Esophagus squamous epithelium (tissue), 5 donors: ENCODE measurements around the gene DDX54. TPM values are rescaled to one million over a fixed set of nuclear protein-coding genes. Genes with fewer than 3 reads are reported as not detected.

Experiments used
- DNase-seq: peaks from one replicate; lab custom pipeline; 2025; lab: John Stamatoyannopoulos, UW
- H3K27ac ChIP-seq, 4 donors: fragments of 200-600 bp; sonication (generic); one replicate each; pipeline ENCODE4 v1.5.1; 2016 to 2019; ENCODE audit warnings: mild to moderate bottlenecking in 1 of 4
- H3K27me3 ChIP-seq, 4 donors: fragments of 200-600 bp; sonication (generic); 1 replicate in 3 of 4; 2 replicates in 1 of 4; pipeline versions ENCODE4 v1.5.1 to v1.6.0; 2017 to 2021; ENCODE audit warnings: antibody characterized with exemption in 1 of 4
- H3K36me3 ChIP-seq, 3 donors: fragments of 200-600 bp; sonication (generic); one replicate each; pipeline ENCODE4 v1.5.1; 2016 to 2019
- H3K4me1 ChIP-seq, 3 donors: fragments of 200-600 bp; sonication (generic); one replicate each; pipeline ENCODE4 v1.5.1; 2017 to 2019
- H3K4me3 ChIP-seq, 4 donors: fragments of 200-600 bp; sonication (generic); 1 replicate in 3 of 4; 2 replicates in 1 of 4; pipeline ENCODE4 v1.5.1; 2016 to 2019; ENCODE audit warnings: mild to moderate bottlenecking in 2 of 4, moderate library complexity in 1 of 4
- H3K9me3 ChIP-seq, 3 donors: fragments of 200-600 bp; sonication (generic); one replicate each; pipeline ENCODE4 v1.5.1; 2016 to 2019
- POLR2A ChIP-seq, 4 donors: fragments of 450-650 bp; IDR thresholded peaks; one replicate each; pipeline ENCODE4 v1.6.1; 2017; ENCODE audit warnings: antibody characterized with exemption in 4 of 4, mild to moderate bottlenecking in 4 of 4, moderate library complexity in 3 of 4
- WGBS, 2 donors: methylation state at CpG; one replicate each; pipeline ENCODE4 v1.1.5; 2018; 5-methylcytosine and 5-hydroxymethylcytosine counted together
- intact Hi-C: fragments of 100-400 bp; cut with DNase I; formaldehyde crosslinking; loops from one replicate; pipeline ENCODE4 v1.15.0; 2022
- total RNA-seq, 4 donors: library from RNA; depleted of rRNA; stranded (reverse); fragments of >200 nt; gene quantifications; one replicate each; pipeline ENCODE4 v1.1.0, GENCODE V29; 2016
- TF ChIP-seq, protein P1 (sequence below), 6 experiments: fragments of 450-650 bp in 4 of 6; fragments of 200-600 bp in 2 of 6; sonication (generic) in 2 of 6; IDR thresholded peaks; one replicate each; pipeline ENCODE4 v1.5.1; 2016 to 2019; ENCODE audit warnings: antibody characterized with exemption in 6 of 6, mild to moderate bottlenecking in 4 of 6, moderate library complexity in 4 of 6
- donor health status: DM: yes; HTN: yes; CAD: no.

DDX54 gene, protein sequence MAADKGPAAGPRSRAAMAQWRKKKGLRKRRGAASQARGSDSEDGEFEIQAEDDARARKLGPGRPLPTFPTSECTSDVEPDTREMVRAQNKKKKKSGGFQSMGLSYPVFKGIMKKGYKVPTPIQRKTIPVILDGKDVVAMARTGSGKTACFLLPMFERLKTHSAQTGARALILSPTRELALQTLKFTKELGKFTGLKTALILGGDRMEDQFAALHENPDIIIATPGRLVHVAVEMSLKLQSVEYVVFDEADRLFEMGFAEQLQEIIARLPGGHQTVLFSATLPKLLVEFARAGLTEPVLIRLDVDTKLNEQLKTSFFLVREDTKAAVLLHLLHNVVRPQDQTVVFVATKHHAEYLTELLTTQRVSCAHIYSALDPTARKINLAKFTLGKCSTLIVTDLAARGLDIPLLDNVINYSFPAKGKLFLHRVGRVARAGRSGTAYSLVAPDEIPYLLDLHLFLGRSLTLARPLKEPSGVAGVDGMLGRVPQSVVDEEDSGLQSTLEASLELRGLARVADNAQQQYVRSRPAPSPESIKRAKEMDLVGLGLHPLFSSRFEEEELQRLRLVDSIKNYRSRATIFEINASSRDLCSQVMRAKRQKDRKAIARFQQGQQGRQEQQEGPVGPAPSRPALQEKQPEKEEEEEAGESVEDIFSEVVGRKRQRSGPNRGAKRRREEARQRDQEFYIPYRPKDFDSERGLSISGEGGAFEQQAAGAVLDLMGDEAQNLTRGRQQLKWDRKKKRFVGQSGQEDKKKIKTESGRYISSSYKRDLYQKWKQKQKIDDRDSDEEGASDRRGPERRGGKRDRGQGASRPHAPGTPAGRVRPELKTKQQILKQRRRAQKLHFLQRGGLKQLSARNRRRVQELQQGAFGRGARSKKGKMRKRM
- total RNA-seq = 10 to 100 TPM; 35.3 to 80.5 (median 65.2) TPM

DNA sequence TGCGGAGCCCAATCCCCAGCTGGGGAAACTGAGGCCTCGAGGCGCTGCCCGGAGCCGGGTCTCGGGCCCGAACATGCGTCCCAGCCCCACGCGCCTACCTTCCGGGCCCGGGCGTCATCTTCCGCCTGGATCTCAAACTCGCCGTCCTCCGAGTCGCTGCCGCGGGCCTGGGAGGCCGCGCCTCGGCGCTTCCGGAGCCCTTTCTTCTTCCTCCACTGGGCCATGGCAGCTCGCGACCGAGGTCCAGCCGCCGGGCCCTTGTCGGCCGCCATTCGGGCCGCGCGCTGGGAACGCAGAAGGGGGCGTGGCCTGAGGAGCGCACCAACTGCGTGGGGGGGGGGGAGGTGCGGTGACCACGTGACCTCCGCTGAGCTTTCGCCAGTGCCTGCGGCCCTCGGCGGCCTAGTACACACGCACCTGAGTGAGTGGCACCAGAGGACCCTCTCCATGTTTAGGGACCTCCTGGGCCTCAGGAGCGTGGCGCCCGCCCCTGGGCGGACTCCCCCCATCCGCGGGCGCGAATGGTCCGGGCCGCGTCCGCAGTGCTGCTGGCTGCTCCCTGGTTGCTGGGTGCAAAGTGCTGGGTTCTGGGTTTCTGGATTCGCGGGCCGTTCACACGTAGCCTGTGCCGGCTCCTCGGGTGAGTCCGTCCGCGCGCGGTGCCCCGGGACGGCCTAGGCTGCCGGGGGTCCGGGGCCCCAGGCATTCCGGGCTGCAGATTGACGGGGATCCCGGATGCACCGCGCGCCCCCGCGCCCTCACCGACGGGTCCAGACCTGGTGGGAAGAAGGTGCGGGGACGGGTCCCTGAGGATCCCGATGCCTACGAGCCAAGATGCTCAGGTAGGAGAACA lies at the start of gene DDX54, which contains the start of gene RITA1:
DDX54 (minus strand) TSS at position 299 of the 853 bp plus-strand sequence; CDS start at position 272, 27 bp downstream.
RITA1 (plus strand) TSS at position 542 of the 853 bp plus-strand sequence. CDS start 1,026 bp downstream, outside the sequence.
- H3K36me3 ChIP-seq = peaks cover 4 to 47% (median 6%) of the 10 kb centered on the region in 3 donors
- intact Hi-C loops = no loop called here
- peaks cover 17 to 54% (median 33%) of the 10 kb centered on the region in 3 donors for H3K4me1 ChIP-seq
- TF ChIP-seq POLR2A (IDR thresholded peaks at IDR 0.05) = peak in 3 of 4 donors; percentile 12 to 74 (median 57)
- TF ChIP-seq, protein P1, sequence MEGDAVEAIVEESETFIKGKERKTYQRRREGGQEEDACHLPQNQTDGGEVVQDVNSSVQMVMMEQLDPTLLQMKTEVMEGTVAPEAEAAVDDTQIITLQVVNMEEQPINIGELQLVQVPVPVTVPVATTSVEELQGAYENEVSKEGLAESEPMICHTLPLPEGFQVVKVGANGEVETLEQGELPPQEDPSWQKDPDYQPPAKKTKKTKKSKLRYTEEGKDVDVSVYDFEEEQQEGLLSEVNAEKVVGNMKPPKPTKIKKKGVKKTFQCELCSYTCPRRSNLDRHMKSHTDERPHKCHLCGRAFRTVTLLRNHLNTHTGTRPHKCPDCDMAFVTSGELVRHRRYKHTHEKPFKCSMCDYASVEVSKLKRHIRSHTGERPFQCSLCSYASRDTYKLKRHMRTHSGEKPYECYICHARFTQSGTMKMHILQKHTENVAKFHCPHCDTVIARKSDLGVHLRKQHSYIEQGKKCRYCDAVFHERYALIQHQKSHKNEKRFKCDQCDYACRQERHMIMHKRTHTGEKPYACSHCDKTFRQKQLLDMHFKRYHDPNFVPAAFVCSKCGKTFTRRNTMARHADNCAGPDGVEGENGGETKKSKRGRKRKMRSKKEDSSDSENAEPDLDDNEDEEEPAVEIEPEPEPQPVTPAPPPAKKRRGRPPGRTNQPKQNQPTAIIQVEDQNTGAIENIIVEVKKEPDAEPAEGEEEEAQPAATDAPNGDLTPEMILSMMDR (IDR thresholded peaks at IDR 0.05) = peak in 2 of 6 experiments; percentile 8 to 10
- peak within 1 kb of the TSS; percentile 92 to 96 (median 96) for H3K27ac ChIP-seq
- H3K4me3 ChIP-seq = peak within 1 kb of the TSS; percentile 77 to 98 (median 88)
- H3K9me3 ChIP-seq = no peaks in the 10 kb centered on the region
- peak; percentile 49 for DNase-seq
- 0% methylated on average over 7 to 12 of the region's 89 CpGs for WGBS, 2 donors
- no peaks in the 10 kb centered on the region for H3K27me3 ChIP-seq

DNA sequence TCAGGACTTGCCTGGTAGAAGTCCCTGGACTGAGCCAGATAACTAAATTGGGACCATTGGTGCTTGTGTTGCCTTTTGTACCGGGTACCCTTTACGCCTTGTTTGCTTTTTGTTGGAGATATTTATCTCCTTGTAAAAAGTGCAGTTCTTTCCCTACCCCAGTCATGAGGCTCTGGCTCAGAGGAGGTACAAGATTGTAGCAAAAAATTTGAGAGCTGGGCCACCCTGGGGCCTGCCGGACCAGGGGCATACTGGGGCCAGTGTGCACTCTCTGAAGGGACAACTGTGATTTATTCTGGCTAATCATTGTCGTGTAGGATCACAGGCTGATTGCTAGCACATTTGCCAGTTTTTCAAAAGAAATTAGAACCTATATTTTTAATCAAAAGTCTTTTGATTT lies 49.2 kb upstream of the DDX54 start:
- Histone ChIP-seq H3K27me3 (no peaks in the 10 kb centered on the region), H3K4me1 (peaks cover 35 to 88% (median 40%) of the 10 kb centered on the region in 3 donors), H3K9me3 (no peaks in the 10 kb centered on the region), H3K36me3 (peaks cover 0 to 81% (median 8%) of the 10 kb centered on the region in 3 donors), H3K27ac (peak overlapping the region in 1 of 4 donors; percentile 17), H3K4me3 (no peak overlapping the region)
- no peak for DNase-seq
- intact Hi-C loops = no loop called here
- TF ChIP-seq POLR2A (IDR thresholded peaks at IDR 0.05) = no peak
- TF ChIP-seq, protein P1 (IDR thresholded peaks at IDR 0.05) = no peak
- WGBS, 2 donors = 91 to 93% methylated on average over 2 to 4 of the region's 4 CpGs

DNA sequence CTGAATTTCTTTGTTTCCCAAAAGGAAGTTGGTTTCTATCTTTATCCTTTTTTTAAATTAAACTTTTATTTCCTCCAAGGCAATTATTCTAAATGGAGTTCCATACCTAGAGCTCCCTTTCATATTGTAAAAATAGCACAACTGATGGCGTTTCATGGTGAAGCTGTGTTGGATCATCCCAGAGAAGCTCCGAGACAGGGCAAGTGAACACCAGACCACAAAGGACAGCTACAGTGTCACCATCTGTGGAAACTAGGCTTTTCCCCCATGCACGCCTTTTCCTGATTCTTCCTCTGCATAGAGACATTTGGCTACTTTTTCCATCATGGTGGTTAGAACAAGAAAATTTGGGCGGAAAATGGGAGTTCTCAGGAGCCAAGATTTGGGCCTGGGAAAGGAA lies 48.7 kb upstream of the DDX54 start:
- no peak for DNase-seq
- intact Hi-C loops = no loop called here
- WGBS, 2 donors = 85 to 92% methylated on average over 3 to 4 of the region's 4 CpGs
- H3K27me3 ChIP-seq = no peaks in the 10 kb centered on the region
- H3K9me3 ChIP-seq = no peaks in the 10 kb centered on the region
- H3K36me3 ChIP-seq = peaks cover 0 to 83% (median 8%) of the 10 kb centered on the region in 3 donors
- no peak overlapping the region for H3K27ac ChIP-seq
- no peak overlapping the region for H3K4me3 ChIP-seq
- H3K4me1 ChIP-seq = peaks cover 37 to 88% (median 40%) of the 10 kb centered on the region in 3 donors
- TF ChIP-seq POLR2A (IDR thresholded peaks at IDR 0.05) = no peak
- TF ChIP-seq, protein P1 (IDR thresholded peaks at IDR 0.05) = no peak

DNA sequence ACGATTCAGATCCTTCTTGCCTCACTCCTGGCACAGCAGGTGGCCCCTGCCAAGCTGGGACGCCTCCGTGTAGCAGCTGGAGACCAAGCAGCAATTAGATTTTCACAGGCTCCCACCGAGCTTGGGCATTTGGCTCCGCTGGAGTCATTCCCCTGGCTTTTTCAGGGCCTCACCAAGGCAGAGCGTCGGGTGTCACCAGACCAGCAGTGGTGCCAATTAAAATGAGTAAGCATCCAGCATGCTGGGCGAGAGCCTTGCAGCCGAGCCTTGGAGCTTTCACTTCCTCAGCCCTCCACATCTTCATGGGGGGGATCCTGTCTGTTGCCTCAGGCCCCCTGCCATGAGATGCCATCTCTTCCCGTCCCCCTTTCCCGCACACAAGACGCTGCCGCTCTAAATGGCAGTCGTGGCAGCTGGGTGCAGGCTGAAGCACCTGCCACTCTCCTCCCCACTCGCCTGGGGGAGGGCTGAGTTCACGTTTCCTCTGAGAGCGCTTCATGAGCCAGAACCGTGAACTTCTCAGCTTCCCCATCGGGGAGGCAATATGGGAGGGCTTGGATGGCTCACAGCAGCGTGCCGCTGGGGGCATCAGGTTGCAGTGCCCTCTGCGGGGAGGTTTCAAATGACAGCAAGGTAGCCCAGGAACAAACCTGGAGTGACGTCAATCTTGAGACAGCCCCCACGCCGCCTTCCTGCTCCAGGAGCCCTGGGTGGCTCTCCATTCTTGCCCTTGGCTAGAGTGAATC lies 47.7 kb upstream of the DDX54 start:
- no peak for DNase-seq
- intact Hi-C loops = no loop called here

More for the DNA sequence above, 47.7 kb upstream of the DDX54 start:
- peaks cover 0 to 83% (median 8%) of the 10 kb centered on the region in 3 donors for H3K36me3 ChIP-seq
- peaks cover 34 to 88% (median 41%) of the 10 kb centered on the region in 3 donors for H3K4me1 ChIP-seq
- no peaks in the 10 kb centered on the region for H3K27me3 ChIP-seq
- H3K4me3 ChIP-seq = peak overlapping the region in 1 of 4 donors; percentile 25
- 71 to 81% methylated on average over 7 to 13 of the region's 25 CpGs for WGBS, 2 donors
- peak overlapping the region; percentile 27 to 84 (median 70) for H3K27ac ChIP-seq
- no peak for TF ChIP-seq POLR2A (IDR thresholded peaks at IDR 0.05)
- TF ChIP-seq, protein P1 (IDR thresholded peaks at IDR 0.05) = no peak
- no peaks in the 10 kb centered on the region for H3K9me3 ChIP-seq
